Naive thymus-derived CD8-positive, alpha-beta T cell (primary cell): ENCODE measurements around the gene COL25A1. TPM values are rescaled to one million over a fixed set of nuclear protein-coding genes. Genes with fewer than 3 reads are reported as not detected.
"Not testable (repeated sequence)": the region's sequence is repeated elsewhere in the genome, so short reads cannot be mapped to it uniquely, and the experiment has no call there.

Experiments
- ATAC-seq, 2 donors: fragments of 150-1000 bp; cut with Tn5 transposase in 1 of 2; sonication (Bioruptor Pico), chemical (Tn5 transposase) in 1 of 2; 1 replicate in 1 of 2; 2 replicates in 1 of 2; pipeline ENCODE4 v1.10.0; 2021; ENCODE audit warnings: mild to moderate bottlenecking in 2 of 2, moderate library complexity in 2 of 2
- POLR2A ChIA-PET: fragments of 350-600 bp; sonication (Branson Sonifier 250); formaldehyde crosslinking; loops from one replicate; lab custom pipeline; 2021; ENCODE audit warnings: antibody characterized with exemption; lab: Charles Lee
- DNase-seq, 10 donors: peaks; one replicate each; pipeline versions ENCODE4 v3.0.0 to v3.0.0-alpha.2; 2020 to 2022
- H3K27ac Mint-ChIP-seq, 10 donors: one replicate each; pipeline ENCODE4 v1.8.0; 2020 to 2022; ENCODE audit warnings: mild to moderate bottlenecking in 10 of 10, mixed read lengths in 10 of 10, moderate library complexity in 4 of 10, inconsistent platforms in 1 of 10
- H3K27me3 Mint-ChIP-seq, 5 donors: one replicate each; pipeline ENCODE4 v1.8.0; 2021 to 2022; ENCODE audit warnings: mixed read lengths in 5 of 5
- H3K36me3 Mint-ChIP-seq, 3 donors: one replicate each; pipeline ENCODE4 v1.8.0; 2020 to 2022; ENCODE audit warnings: mixed read lengths in 3 of 3, mild to moderate bottlenecking in 2 of 3, inconsistent platforms in 1 of 3
- H3K4me1 Mint-ChIP-seq, 4 donors: one replicate each; pipeline ENCODE4 v1.8.0; 2021 to 2022; ENCODE audit warnings: mixed read lengths in 4 of 4
- H3K4me3 Mint-ChIP-seq, 10 donors: one replicate each; pipeline ENCODE4 v1.8.0; 2020 to 2022; ENCODE audit warnings: mild to moderate bottlenecking in 10 of 10, mixed read lengths in 10 of 10, moderate library complexity in 6 of 10, inconsistent platforms in 1 of 10
- H3K9me3 Mint-ChIP-seq, 9 donors: one replicate each; pipeline ENCODE4 v1.8.0; 2020 to 2022; ENCODE audit warnings: mixed read lengths in 9 of 9, mild to moderate bottlenecking in 3 of 9, inconsistent platforms in 1 of 9, moderate library complexity in 1 of 9
- polyA plus RNA-seq, 3 donors: library from polyadenylated mRNA; unstranded; fragments of 300-500 nt; fragmentation: Illumina TruSeq; gene quantifications; one replicate each; pipeline ENCODE4 v1.2.3, GENCODE V29; 2021
- total RNA-seq, 8 experiments: library from RNA in 2 of 8; stranded (reverse) in 2 of 8; gene quantifications; one replicate each; pipeline ENCODE4 v1.2.3 and lab custom pipeline; 2021 to 2026

The COL25A1 gene
- total and polyA plus RNA-seq, 5 experiments from 2014 or later = 0.10 to 1.2 TPM; not detected in 3

- no peak overlapping the region for H3K4me3 Mint-ChIP-seq
- H3K9me3 Mint-ChIP-seq = peaks cover 7 to 31% (median 18%) of the 10 kb centered on the region in 9 donors
- peaks cover 0 to 10% (median 2%) of the 10 kb centered on the region in 5 donors for H3K27me3 Mint-ChIP-seq
- H3K4me1 Mint-ChIP-seq = no peaks in the 10 kb centered on the region
- DNase-seq = no peak
- no peak overlapping the region for H3K27ac Mint-ChIP-seq
- ATAC-seq = no peak
- POLR2A ChIA-PET = no interaction called here
- peaks cover 0 to 15% (median 0%) of the 10 kb centered on the region in 3 donors for H3K36me3 Mint-ChIP-seq
Observed at GRCh38 chr4:109022961-109023360, 279.5 kb downstream of the COL25A1 start.

GRCh38 chr4:109021630-109022029 lies 280.8 kb downstream of the COL25A1 start:
- H3K9me3 Mint-ChIP-seq = peaks cover 7 to 31% (median 18%) of the 10 kb centered on the region in 9 donors
- ATAC-seq, DNase-seq, H3K4me1 Mint-ChIP-seq, POLR2A ChIA-PET, H3K27ac Mint-ChIP-seq, H3K4me3 Mint-ChIP-seq: not testable (repeated sequence)
- H3K36me3 Mint-ChIP-seq = peaks cover 0 to 15% (median 0%) of the 10 kb centered on the region in 3 donors
- H3K27me3 Mint-ChIP-seq = peaks cover 0 to 10% (median 2%) of the 10 kb centered on the region in 5 donors

GRCh38 chr4:109020861-109021260 lies 281.6 kb downstream of the COL25A1 start:
- Mint-ChIP-seq H3K36me3 (peaks cover 0 to 15% (median 0%) of the 10 kb centered on the region in 3 donors), H3K27ac (no peak overlapping the region), H3K4me3 (no peak overlapping the region), H3K9me3 (peaks cover 7 to 31% (median 18%) of the 10 kb centered on the region in 9 donors), H3K4me1 (no peaks in the 10 kb centered on the region), H3K27me3 (peaks cover 0 to 10% (median 2%) of the 10 kb centered on the region in 5 donors)
- DNase-seq = no peak
- POLR2A ChIA-PET = no interaction called here
- ATAC-seq = no peak

GRCh38 chr4:109016200-109016599 lies 286.3 kb downstream of the COL25A1 start:
- H3K9me3 Mint-ChIP-seq = peaks cover 0 to 14% (median 6%) of the 10 kb centered on the region in 9 donors
- peaks cover 0 to 1% (median 0%) of the 10 kb centered on the region in 4 donors for H3K4me1 Mint-ChIP-seq
- H3K4me3 Mint-ChIP-seq = no peak overlapping the region
- no peak for ATAC-seq
- POLR2A ChIA-PET = no interaction called here
- H3K27me3 Mint-ChIP-seq = peaks cover 0 to 7% (median 4%) of the 10 kb centered on the region in 5 donors
- peaks cover 0 to 5% (median 0%) of the 10 kb centered on the region in 3 donors for H3K36me3 Mint-ChIP-seq
- DNase-seq = no peak
- H3K27ac Mint-ChIP-seq = peak overlapping the region in 1 of 10 donors; percentile 33

GRCh38 chr4:109015413-109015810 lies 287.0 kb downstream of the COL25A1 start:
- H3K36me3 Mint-ChIP-seq = no peaks in the 10 kb centered on the region
- peaks cover 0 to 10% (median 2%) of the 10 kb centered on the region in 9 donors for H3K9me3 Mint-ChIP-seq
- no peak for ATAC-seq
- no peak for DNase-seq
- H3K4me1 Mint-ChIP-seq = peaks cover 0 to 1% (median 0%) of the 10 kb centered on the region in 4 donors
- POLR2A ChIA-PET = no interaction called here
- peaks cover 0 to 7% (median 4%) of the 10 kb centered on the region in 5 donors for H3K27me3 Mint-ChIP-seq
- H3K27ac Mint-ChIP-seq = no peak overlapping the region
- H3K4me3 Mint-ChIP-seq = no peak overlapping the region

GRCh38 chr4:109014593-109015412 lies 287.7 kb downstream of the COL25A1 start:
- DNase-seq (no peak), ATAC-seq (no peak)
- Mint-ChIP-seq H3K36me3 (no peaks in the 10 kb centered on the region), H3K4me1 (peaks cover 0 to 1% (median 0%) of the 10 kb centered on the region in 4 donors), H3K9me3 (peaks cover 0 to 9% (median 2%) of the 10 kb centered on the region in 9 donors), H3K27ac (no peak overlapping the region), H3K27me3 (peaks cover 0 to 7% (median 4%) of the 10 kb centered on the region in 5 donors), H3K4me3 (no peak overlapping the region)
- POLR2A ChIA-PET = no interaction called here

- no peaks in the 10 kb centered on the region for H3K36me3 Mint-ChIP-seq
- H3K4me3 Mint-ChIP-seq = no peak overlapping the region
- POLR2A ChIA-PET = no interaction called here
- H3K4me1 Mint-ChIP-seq = peaks cover 0 to 1% (median 0%) of the 10 kb centered on the region in 4 donors
- H3K9me3 Mint-ChIP-seq = peaks cover 0 to 9% (median 0%) of the 10 kb centered on the region in 9 donors
- DNase-seq (no peak), ATAC-seq (no peak)
- peaks cover 0 to 8% (median 4%) of the 10 kb centered on the region in 5 donors for H3K27me3 Mint-ChIP-seq
- H3K27ac Mint-ChIP-seq = no peak overlapping the region
Observed at GRCh38 chr4:109012286-109012880, 290.1 kb downstream of the COL25A1 start.

- Mint-ChIP-seq H3K27ac (no peak overlapping the region), H3K27me3 (peaks cover 0 to 8% (median 4%) of the 10 kb centered on the region in 5 donors), H3K4me1 (peaks cover 0 to 1% (median 0%) of the 10 kb centered on the region in 4 donors), H3K36me3 (no peaks in the 10 kb centered on the region), H3K4me3 (peak overlapping the region in 1 of 10 donors; percentile 7), H3K9me3 (peaks cover 0 to 9% (median 0%) of the 10 kb centered on the region in 9 donors)
- POLR2A ChIA-PET = no interaction called here
- no peak for ATAC-seq
- DNase-seq = no peak
Observed at GRCh38 chr4:109011241-109012026, 291.0 kb downstream of the COL25A1 start.

- no peaks in the 10 kb centered on the region for H3K36me3 Mint-ChIP-seq
- DNase-seq (no peak), ATAC-seq (no peak)
- no peak overlapping the region for H3K27ac Mint-ChIP-seq
- H3K4me3 Mint-ChIP-seq = no peak overlapping the region
- peaks cover 0 to 8% (median 0%) of the 10 kb centered on the region in 9 donors for H3K9me3 Mint-ChIP-seq
- H3K4me1 Mint-ChIP-seq = peaks cover 0 to 1% (median 0%) of the 10 kb centered on the region in 4 donors
- POLR2A ChIA-PET = no interaction called here
- peaks cover 0 to 8% (median 4%) of the 10 kb centered on the region in 5 donors for H3K27me3 Mint-ChIP-seq
Observed at GRCh38 chr4:109010521-109010920, 291.9 kb downstream of the COL25A1 start.

- POLR2A ChIA-PET = no interaction called here
- H3K9me3 Mint-ChIP-seq = peaks cover 0 to 5% (median 0%) of the 10 kb centered on the region in 9 donors
- no peak overlapping the region for H3K4me3 Mint-ChIP-seq
- peaks cover 0 to 1% (median 0%) of the 10 kb centered on the region in 4 donors for H3K4me1 Mint-ChIP-seq
- H3K27ac Mint-ChIP-seq = no peak overlapping the region
- DNase-seq (no peak), ATAC-seq (no peak)
- H3K36me3 Mint-ChIP-seq = no peaks in the 10 kb centered on the region
- peaks cover 0 to 8% (median 2%) of the 10 kb centered on the region in 5 donors for H3K27me3 Mint-ChIP-seq
Observed at GRCh38 chr4:109009909-109010308, 292.5 kb downstream of the COL25A1 start.

- H3K27me3 Mint-ChIP-seq = peaks cover 0 to 1% (median 0%) of the 10 kb centered on the region in 5 donors
- H3K36me3 Mint-ChIP-seq = no peaks in the 10 kb centered on the region
- DNase-seq (no peak), ATAC-seq (no peak)
- no peak overlapping the region for H3K27ac Mint-ChIP-seq
- no peaks in the 10 kb centered on the region for H3K9me3 Mint-ChIP-seq
- POLR2A ChIA-PET = no interaction called here
- no peaks in the 10 kb centered on the region for H3K4me1 Mint-ChIP-seq
- no peak overlapping the region for H3K4me3 Mint-ChIP-seq
Observed at GRCh38 chr4:109007976-109008375, 294.5 kb downstream of the COL25A1 start.

- no peak for ATAC-seq
- H3K27me3 Mint-ChIP-seq = peaks cover 0 to 1% (median 0%) of the 10 kb centered on the region in 5 donors
Observed at GRCh38 chr4:109005523-109005922, 296.9 kb downstream of the COL25A1 start.

More at GRCh38 chr4:109005523-109005922, 296.9 kb downstream of the COL25A1 start:
- H3K4me3 Mint-ChIP-seq = no peak overlapping the region
- no peaks in the 10 kb centered on the region for H3K4me1 Mint-ChIP-seq
- no peaks in the 10 kb centered on the region for H3K36me3 Mint-ChIP-seq
- H3K27ac Mint-ChIP-seq = no peak overlapping the region
- POLR2A ChIA-PET = no interaction called here
- no peak for DNase-seq
- H3K9me3 Mint-ChIP-seq = peaks cover 0 to 4% (median 0%) of the 10 kb centered on the region in 9 donors
